Mesendoderm (in vitro differentiated cells): Measurements from ENCODE around the gene POMZP3.
"Not testable (repeated sequence)": the region's sequence is repeated elsewhere in the genome, so short reads cannot be mapped to it uniquely, and the experiment has no call there.

Source experiments
- DNase-seq: peaks from one replicate; pipeline ENCODE4 v3.0.0; 2013
- H2AK5ac ChIP-seq: 2 replicates; pipeline ENCODE4 v1.6.1; 2013; ENCODE audit warnings: low read length, inconsistent platforms
- H2BK120ac ChIP-seq: 2 replicates; pipeline ENCODE4 v1.6.1; 2013; ENCODE audit warnings: low read depth, mild to moderate bottlenecking, low read length, moderate library complexity, mixed read lengths
- H2BK15ac ChIP-seq: replicated peaks from 2 replicates; pipeline ENCODE4 v1.6.1; 2013; ENCODE audit warnings: low read depth, mild to moderate bottlenecking, moderate library complexity
- H2BK5ac ChIP-seq: 2 replicates; pipeline ENCODE4 v1.6.1; 2013; ENCODE audit warnings: low read length, inconsistent platforms
- H3K18ac ChIP-seq: 2 replicates; pipeline ENCODE4 v1.6.1; 2013; ENCODE audit warnings: mild to moderate bottlenecking, low read length, mixed read lengths
- H3K23ac ChIP-seq: one replicate; pipeline ENCODE4 v1.6.1; 2013; ENCODE audit warnings: low read length
- H3K27ac ChIP-seq: 2 replicates; pipeline ENCODE4 v1.5.1; 2013; ENCODE audit warnings: low read depth, mild to moderate bottlenecking, inconsistent platforms, low read length, moderate library complexity
- H3K27me3 ChIP-seq: 2 replicates; pipeline ENCODE4 v1.6.1; 2013; ENCODE audit warnings: low read length, control low read depth, mild to moderate bottlenecking, inconsistent platforms; ENCODE audit not compliant: insufficient read depth, poor library complexity
- H3K36me3 ChIP-seq: 2 replicates; pipeline ENCODE4 v1.6.1; 2013; ENCODE audit warnings: low read length, inconsistent platforms; ENCODE audit not compliant: control insufficient read depth, insufficient read depth
- H3K4ac ChIP-seq: one replicate; pipeline ENCODE4 v1.6.1; 2013; ENCODE audit warnings: low read depth, mild to moderate bottlenecking, low read length, moderate library complexity
- H3K4me1 ChIP-seq: 2 replicates; pipeline ENCODE4 v1.6.1; 2013; ENCODE audit warnings: low read depth, low read length, inconsistent platforms; ENCODE audit not compliant: control insufficient read depth
- H3K4me2 ChIP-seq: 2 replicates; pipeline ENCODE4 v1.6.1; 2013; ENCODE audit warnings: low read length
- H3K4me3 ChIP-seq: 2 replicates; pipeline ENCODE4 v1.5.1; 2013; ENCODE audit warnings: mild to moderate bottlenecking, low read length
- H3K56ac ChIP-seq: one replicate; pipeline ENCODE4 v1.6.1; 2013; ENCODE audit warnings: low read length
- H3K79me1 ChIP-seq: 2 replicates; pipeline ENCODE4 v1.6.1; 2013; ENCODE audit warnings: low read length, inconsistent platforms
- H3K79me2 ChIP-seq: 2 replicates; pipeline ENCODE4 v1.6.1; 2013; ENCODE audit warnings: mild to moderate bottlenecking, low read length; ENCODE audit not compliant: control insufficient read depth, insufficient read depth
- H3K9ac ChIP-seq: 2 replicates; pipeline ENCODE4 v1.6.1; 2013; ENCODE audit warnings: low read length, inconsistent platforms
- H4K5ac ChIP-seq: one replicate; pipeline ENCODE4 v1.6.1; 2013; ENCODE audit warnings: low read length
- H4K8ac ChIP-seq: one replicate; pipeline ENCODE4 v1.6.1; 2013; ENCODE audit warnings: low read depth, mild to moderate bottlenecking, control low read depth, low read length, moderate library complexity
- WGBS: extraction: QIAGEN DNeasy Blood & Tissue Kit; methylation state at CpG from one replicate; pipeline ENCODE4 v1.1.7; 2013; ENCODE audit warnings: low lambda C conversion rate, missing lambda C conversion rate; ENCODE audit not compliant: insufficient coverage; ENCODE audit errors: extremely low coverage; 5-methylcytosine and 5-hydroxymethylcytosine counted together

Gene POMZP3

DNA sequence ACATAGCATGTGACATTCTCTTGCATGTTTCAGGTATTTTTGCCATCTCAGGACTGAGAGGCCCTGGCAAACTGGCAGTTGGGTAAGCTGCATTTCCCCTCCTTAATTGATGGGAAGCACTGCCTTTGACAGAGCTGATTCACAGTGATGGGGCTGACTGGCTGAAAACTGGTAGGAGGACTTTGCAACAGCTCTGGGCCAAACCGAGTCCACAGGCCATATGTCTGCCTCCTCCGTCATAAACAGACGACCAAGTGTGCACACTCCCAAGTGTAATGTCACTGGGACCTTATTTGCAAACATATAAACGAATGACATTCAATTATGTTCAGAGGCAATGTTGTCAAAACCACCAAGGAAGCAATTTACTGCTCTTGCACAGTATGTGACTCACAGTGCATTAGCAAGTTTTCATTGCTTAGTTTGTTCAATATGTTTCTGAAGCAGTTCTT lies 56.7 kb downstream of the POMZP3 start:
- not testable (repeated sequence) for H3K27me3 ChIP-seq, H3K4me3 ChIP-seq, H3K4me1 ChIP-seq, H2BK5ac ChIP-seq, H3K27ac ChIP-seq, H2BK120ac ChIP-seq, H3K36me3 ChIP-seq, H4K8ac ChIP-seq, H3K4me2 ChIP-seq, DNase-seq, H3K4ac ChIP-seq, H3K18ac ChIP-seq, H2AK5ac ChIP-seq, H2BK15ac ChIP-seq, H3K23ac ChIP-seq, H3K79me1 ChIP-seq, H4K5ac ChIP-seq, H3K9ac ChIP-seq, H3K79me2 ChIP-seq, H3K56ac ChIP-seq
- no CpG with 5 or more reads among the region's 4 CpGs for WGBS

DNA sequence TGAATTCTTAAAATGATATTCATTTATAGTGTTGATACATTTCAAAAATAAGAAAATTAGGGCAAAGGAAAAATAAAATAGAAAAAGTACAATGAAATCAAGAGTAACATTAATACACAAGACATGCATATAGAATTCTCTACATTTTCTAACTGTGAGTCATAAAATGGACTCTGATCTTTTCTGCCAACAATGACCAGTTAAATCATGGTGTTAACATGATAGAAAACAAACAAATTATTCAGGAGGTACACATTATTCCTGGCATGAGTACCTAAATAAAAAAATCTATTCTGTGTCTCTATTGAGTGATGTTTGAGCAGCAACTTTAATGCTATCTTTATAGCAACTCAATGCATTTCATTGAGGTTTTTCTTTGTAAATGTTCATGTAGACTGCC lies 58.3 kb downstream of the POMZP3 start:
- H3K27me3 ChIP-seq, H2BK120ac ChIP-seq, H4K5ac ChIP-seq, H3K36me3 ChIP-seq, H3K18ac ChIP-seq, H3K79me2 ChIP-seq, H3K4me2 ChIP-seq, H2BK15ac ChIP-seq, H2AK5ac ChIP-seq, DNase-seq, H3K56ac ChIP-seq, H3K23ac ChIP-seq, H3K9ac ChIP-seq, H3K4me1 ChIP-seq, H4K8ac ChIP-seq, H3K4me3 ChIP-seq, H2BK5ac ChIP-seq, H3K27ac ChIP-seq, H3K79me1 ChIP-seq, H3K4ac ChIP-seq: not testable (repeated sequence)

DNA sequence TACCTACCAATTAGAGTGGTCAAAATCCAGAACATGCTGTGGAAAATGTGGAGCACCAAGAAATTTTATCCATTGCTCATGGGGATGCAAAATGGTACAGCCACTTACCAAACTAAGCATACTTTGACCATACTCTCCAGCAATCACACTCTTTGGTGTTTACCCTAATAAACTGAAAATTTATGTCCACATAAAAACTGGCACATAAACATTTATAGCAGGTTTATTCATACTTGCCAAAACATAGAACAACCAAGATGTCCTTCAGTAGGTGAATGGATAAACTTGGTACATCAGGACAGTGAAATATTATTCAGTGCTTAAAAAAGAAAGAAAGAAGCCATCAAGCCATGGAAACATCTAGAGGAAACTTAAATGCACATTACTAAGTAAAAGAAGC lies 59.3 kb downstream of the POMZP3 start:
- H3K9ac ChIP-seq, H2AK5ac ChIP-seq, H3K4me3 ChIP-seq, H3K79me2 ChIP-seq, H2BK15ac ChIP-seq, H3K27me3 ChIP-seq, H3K18ac ChIP-seq, H3K27ac ChIP-seq, H4K5ac ChIP-seq, H3K79me1 ChIP-seq, H3K56ac ChIP-seq, DNase-seq, H3K4me2 ChIP-seq, H4K8ac ChIP-seq, H3K23ac ChIP-seq, H3K4me1 ChIP-seq, H3K4ac ChIP-seq, H3K36me3 ChIP-seq, H2BK120ac ChIP-seq, H2BK5ac ChIP-seq: not testable (repeated sequence)

GRCh38 chr7:76567311-76567710 lies 59.8 kb downstream of the POMZP3 start:
- not testable (repeated sequence) for H3K23ac ChIP-seq, H3K4me3 ChIP-seq, H3K4ac ChIP-seq, H3K36me3 ChIP-seq, DNase-seq, H4K5ac ChIP-seq, H2AK5ac ChIP-seq, H3K79me2 ChIP-seq, H3K4me1 ChIP-seq, H3K27ac ChIP-seq, H3K18ac ChIP-seq, H4K8ac ChIP-seq, H2BK5ac ChIP-seq, H3K9ac ChIP-seq, H2BK15ac ChIP-seq, H3K79me1 ChIP-seq, H3K56ac ChIP-seq, H3K27me3 ChIP-seq, H3K4me2 ChIP-seq, H2BK120ac ChIP-seq
- WGBS = no CpG with 5 or more reads among the region's 4 CpGs

- not testable (repeated sequence) for H3K4me2 ChIP-seq, H3K36me3 ChIP-seq
Measured at GRCh38 chr7:76565001-76565400, 62.1 kb downstream of the POMZP3 start.

DNA sequence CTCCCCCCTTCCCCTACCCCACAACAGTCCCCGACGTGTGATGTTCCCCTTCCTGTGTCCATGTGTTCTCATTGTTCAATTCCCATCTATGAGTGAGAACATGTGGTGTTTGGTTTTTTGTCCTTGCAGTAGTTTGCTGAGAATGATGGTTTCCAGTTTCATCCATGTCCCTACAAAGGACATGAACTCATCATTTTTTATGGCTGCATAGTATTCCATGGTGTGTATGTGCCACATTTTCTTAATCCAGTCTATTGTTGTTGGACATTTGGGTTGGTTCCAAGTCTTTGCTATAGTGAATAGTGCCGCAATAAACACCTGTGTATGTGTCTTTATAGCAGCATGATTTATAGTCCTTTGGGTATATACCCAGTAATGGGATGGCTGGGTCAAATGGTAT lies 65.7 kb downstream of the POMZP3 start:
- H3K4me1 ChIP-seq, H3K36me3 ChIP-seq, H4K5ac ChIP-seq, H3K4me2 ChIP-seq, H3K4ac ChIP-seq, H2BK5ac ChIP-seq, H2BK120ac ChIP-seq, H3K18ac ChIP-seq, H3K4me3 ChIP-seq, H3K56ac ChIP-seq, H3K9ac ChIP-seq, H2AK5ac ChIP-seq, H2BK15ac ChIP-seq, H3K23ac ChIP-seq, DNase-seq, H3K27me3 ChIP-seq, H3K79me1 ChIP-seq, H4K8ac ChIP-seq, H3K27ac ChIP-seq, H3K79me2 ChIP-seq: not testable (repeated sequence)
- no CpG with 5 or more reads among the region's 3 CpGs for WGBS

More at GRCh38 chr7:76565001-76565400, 62.1 kb downstream of the POMZP3 start:
- H3K27ac ChIP-seq, H3K79me1 ChIP-seq, H2BK5ac ChIP-seq, H3K9ac ChIP-seq, H2AK5ac ChIP-seq, DNase-seq, H3K18ac ChIP-seq, H2BK15ac ChIP-seq, H3K4me1 ChIP-seq, H2BK120ac ChIP-seq, H3K79me2 ChIP-seq, H3K4ac ChIP-seq, H3K23ac ChIP-seq, H4K8ac ChIP-seq, H3K27me3 ChIP-seq, H3K56ac ChIP-seq, H3K4me3 ChIP-seq, H4K5ac ChIP-seq: not testable (repeated sequence)
- WGBS = no CpG with 5 or more reads among the region's 3 CpGs
